A673 (cell line): Measurements from ENCODE around the gene CCDC85A. TPM values are rescaled to one million over a fixed set of nuclear protein-coding genes. Genes with fewer than 3 reads are reported as not detected.

Source experiments
- BruUV-seq: library from RNA; stranded (reverse); fragments of 400-500 nt; replicated peaks from 2 replicates; lab custom pipeline; 2021; lab: Mats Ljungman, UMichigan
- CTCF ChIA-PET: fragments of 300-600 bp; sonication (Branson Sonifier 250); formaldehyde crosslinking; loops from one replicate; lab custom pipeline; 2022; ENCODE audit warnings: antibody characterized with exemption; lab: Charles Lee
- POLR2A ChIA-PET: fragments of 300-600 bp; sonication (Branson Sonifier 250); formaldehyde crosslinking; loops from one replicate; lab custom pipeline; 2022; ENCODE audit warnings: antibody characterized with exemption; ENCODE audit not compliant: low non-redundant PET; lab: Charles Lee
- DNase-seq: peaks from one replicate; pipeline ENCODE4 v3.0.0-alpha.2; 2015; ENCODE audit warnings: low spot score
- H3K27ac ChIP-seq: fragments of 200-600 bp; sonication (generic); 2 replicates; pipeline ENCODE4 v1.5.1; 2016; ENCODE audit warnings: mixed run types, low read depth, mild to moderate bottlenecking, mixed read lengths, antibody characterized with exemption, low read length; ENCODE audit not compliant: poor library complexity, severe bottlenecking
- H3K27me3 ChIP-seq: fragments of 200-600 bp; sonication (generic); replicated peaks from 2 replicates; pipeline ENCODE4 v1.6.1; 2017; ENCODE audit warnings: mixed run types, low read depth, mild to moderate bottlenecking, mixed read lengths, antibody characterized with exemption, low read length; ENCODE audit not compliant: insufficient read depth, poor library complexity
- H3K36me3 ChIP-seq: fragments of 200-600 bp; sonication (generic); 2 replicates; pipeline ENCODE4 v1.6.1; 2016; ENCODE audit warnings: mixed run types, mild to moderate bottlenecking, mixed read lengths, antibody characterized with exemption, low read length; ENCODE audit not compliant: insufficient read depth, poor library complexity, severe bottlenecking
- H3K4me1 ChIP-seq: fragments of 200-600 bp; sonication (generic); 2 replicates; pipeline ENCODE4 v1.6.1; 2017; ENCODE audit warnings: mixed run types, mild to moderate bottlenecking, mixed read lengths, antibody characterized with exemption, low read length; ENCODE audit not compliant: insufficient read depth, poor library complexity, severe bottlenecking
- H3K4me3 ChIP-seq: fragments of 200-600 bp; sonication (generic); 2 replicates; pipeline ENCODE4 v1.5.1; 2016; ENCODE audit warnings: low read depth, mixed run types, mild to moderate bottlenecking, mixed read lengths, low read length; ENCODE audit not compliant: poor library complexity, severe bottlenecking
- H3K9me3 ChIP-seq: fragments of 200-600 bp; sonication (generic); 2 replicates; pipeline ENCODE4 v1.6.1; 2016; ENCODE audit warnings: mixed run types, low read depth, mild to moderate bottlenecking, mixed read lengths, antibody characterized with exemption, low read length; ENCODE audit not compliant: poor library complexity, severe bottlenecking
- EZH2 ChIP-seq: fragments of 200-600 bp; sonication (generic); IDR thresholded peaks from 2 replicates; pipeline ENCODE4 v1.6.1; 2017; ENCODE audit warnings: borderline replicate concordance, low read depth, mild to moderate bottlenecking, mixed read lengths, antibody characterized with exemption, low read length; ENCODE audit not compliant: poor library complexity, severe bottlenecking
- intact Hi-C: fragments of 100-400 bp; cut with micrococcal nuclease; formaldehyde crosslinking; loops from one replicate; pipeline ENCODE4 v1.10.0; 2022; ENCODE audit not compliant: unreplicated experiment
- total RNA-seq: library from RNA; stranded (reverse); gene quantifications from 2 replicates; pipeline ENCODE4 v1.2.3, GENCODE V29; 2021
- TF ChIP-seq, protein P1 (sequence below): fragments of 300-800, 200-600 bp; sonication (generic); conservative IDR thresholded peaks from 2 replicates; pipeline ENCODE4 v1.5.1; 2017; ENCODE audit warnings: low read depth, mild to moderate bottlenecking, antibody characterized with exemption, low read length, moderate library complexity, mixed read lengths

CCDC85A gene
- total RNA-seq, 1 experiment from 2014 or later = 0.39 TPM

DNA sequence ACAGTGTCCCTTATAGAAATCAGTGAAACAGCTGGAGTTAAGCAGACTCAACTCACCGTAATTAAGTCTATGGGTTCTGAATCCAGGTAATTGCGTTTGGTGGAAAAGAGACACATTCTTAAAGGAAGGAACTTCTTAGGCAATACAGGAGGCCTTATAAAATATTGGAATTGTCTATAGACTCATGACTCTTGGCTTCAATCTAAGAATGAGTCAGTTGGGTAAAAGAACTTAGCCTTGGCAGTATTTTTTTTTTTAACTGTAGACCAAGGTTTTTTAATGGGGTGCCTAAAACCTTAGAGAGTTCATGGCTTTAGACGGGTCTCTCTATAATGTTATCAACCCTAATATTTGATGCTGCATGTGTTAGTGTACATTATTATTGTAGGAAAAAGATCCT is 47.6 kb downstream of the CCDC85A start:
- Histone ChIP-seq H3K27ac (no peak overlapping the region), H3K9me3 (no peaks in the 10 kb centered on the region), H3K4me1 (no peaks in the 10 kb centered on the region), H3K36me3 (no peaks in the 10 kb centered on the region), H3K27me3 (peaks cover 4% of the 10 kb centered on the region), H3K4me3 (no peak overlapping the region)
- CTCF ChIA-PET = no interaction called here
- no peak for DNase-seq
- no TSS peak for BruUV-seq
- TF ChIP-seq EZH2 = no peak
- TF ChIP-seq, protein P1, sequence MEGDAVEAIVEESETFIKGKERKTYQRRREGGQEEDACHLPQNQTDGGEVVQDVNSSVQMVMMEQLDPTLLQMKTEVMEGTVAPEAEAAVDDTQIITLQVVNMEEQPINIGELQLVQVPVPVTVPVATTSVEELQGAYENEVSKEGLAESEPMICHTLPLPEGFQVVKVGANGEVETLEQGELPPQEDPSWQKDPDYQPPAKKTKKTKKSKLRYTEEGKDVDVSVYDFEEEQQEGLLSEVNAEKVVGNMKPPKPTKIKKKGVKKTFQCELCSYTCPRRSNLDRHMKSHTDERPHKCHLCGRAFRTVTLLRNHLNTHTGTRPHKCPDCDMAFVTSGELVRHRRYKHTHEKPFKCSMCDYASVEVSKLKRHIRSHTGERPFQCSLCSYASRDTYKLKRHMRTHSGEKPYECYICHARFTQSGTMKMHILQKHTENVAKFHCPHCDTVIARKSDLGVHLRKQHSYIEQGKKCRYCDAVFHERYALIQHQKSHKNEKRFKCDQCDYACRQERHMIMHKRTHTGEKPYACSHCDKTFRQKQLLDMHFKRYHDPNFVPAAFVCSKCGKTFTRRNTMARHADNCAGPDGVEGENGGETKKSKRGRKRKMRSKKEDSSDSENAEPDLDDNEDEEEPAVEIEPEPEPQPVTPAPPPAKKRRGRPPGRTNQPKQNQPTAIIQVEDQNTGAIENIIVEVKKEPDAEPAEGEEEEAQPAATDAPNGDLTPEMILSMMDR = no peak
- intact Hi-C loops = no loop called here
- POLR2A ChIA-PET = no interaction called here

DNA sequence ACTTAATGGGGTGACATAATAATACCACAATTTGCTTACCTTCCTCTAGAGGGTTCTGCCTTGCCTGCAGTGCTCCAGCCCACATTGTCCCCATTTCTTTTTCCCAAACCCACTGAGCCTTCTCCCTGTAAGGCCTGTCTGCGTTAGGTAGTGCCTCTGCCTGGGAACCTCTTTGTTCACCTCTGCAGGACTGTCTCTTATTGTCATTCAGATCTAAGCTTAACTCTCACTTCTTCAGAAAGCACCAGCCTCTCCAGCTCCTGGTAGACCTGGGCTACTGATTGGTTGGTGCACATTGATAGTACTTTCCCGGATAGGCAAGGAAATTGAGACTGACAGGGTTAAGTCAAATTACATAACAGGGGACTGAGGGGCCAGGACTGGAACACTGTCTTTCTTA is 49.1 kb downstream of the CCDC85A start:
- intact Hi-C loops = no loop called here
- Histone ChIP-seq H3K4me1 (no peaks in the 10 kb centered on the region), H3K9me3 (no peaks in the 10 kb centered on the region), H3K27me3 (peaks cover 4% of the 10 kb centered on the region), H3K36me3 (no peaks in the 10 kb centered on the region), H3K4me3 (no peak overlapping the region), H3K27ac (no peak overlapping the region)
- CTCF ChIA-PET = no interaction called here
- no TSS peak for BruUV-seq
- no peak for TF ChIP-seq EZH2
- no peak for DNase-seq
- POLR2A ChIA-PET = no interaction called here

DNA sequence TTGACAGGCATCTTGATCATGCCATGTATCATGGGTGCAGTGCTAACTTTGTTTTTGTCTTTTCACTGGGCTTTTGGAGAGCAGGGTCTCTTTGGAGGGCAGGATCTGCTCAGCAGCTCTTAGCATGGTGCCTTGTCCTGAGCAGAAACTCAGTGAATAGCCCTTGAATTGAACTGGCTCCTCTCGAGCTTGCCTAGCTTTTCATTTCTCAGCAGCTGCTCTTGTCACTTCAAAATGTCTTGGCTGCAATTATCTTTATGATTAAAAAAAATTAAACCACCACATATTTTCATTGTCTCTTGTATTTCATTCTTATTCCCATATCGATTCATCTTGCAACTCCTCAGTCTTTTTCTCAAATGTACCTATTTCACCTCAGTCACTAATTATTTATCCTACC is 50.5 kb downstream of the CCDC85A start:
- Histone ChIP-seq H3K27ac (no peak overlapping the region), H3K36me3 (no peaks in the 10 kb centered on the region), H3K27me3 (peaks cover 4% of the 10 kb centered on the region), H3K4me1 (no peaks in the 10 kb centered on the region), H3K4me3 (no peak overlapping the region), H3K9me3 (no peaks in the 10 kb centered on the region)
- intact Hi-C loops = no loop called here
- ChIA-PET CTCF (no interaction called here), POLR2A (no interaction called here)
- no peak for DNase-seq
- no TSS peak for BruUV-seq
- TF ChIP-seq EZH2 = no peak
- TF ChIP-seq, protein P1 = no peak

DNA sequence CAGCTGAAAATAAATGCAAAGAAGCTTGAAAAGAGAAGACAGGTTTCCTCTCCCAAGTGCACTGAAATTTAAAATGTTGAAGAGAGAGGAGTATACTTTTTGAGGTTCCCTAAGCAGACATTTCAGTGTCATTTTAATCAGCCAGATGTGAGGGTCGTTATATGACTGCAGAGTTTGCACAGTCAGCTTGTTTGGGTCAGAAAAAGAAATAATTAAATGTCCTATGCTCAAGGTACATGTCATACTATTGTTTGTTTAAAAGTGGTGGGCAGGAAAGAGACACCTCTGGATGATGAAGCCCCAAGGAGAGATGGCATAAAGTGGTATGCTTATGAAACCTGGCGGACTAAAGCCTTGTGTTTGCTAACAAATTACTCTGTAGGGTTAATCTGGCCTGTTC is 55.2 kb downstream of the CCDC85A start:
- TF ChIP-seq EZH2 = no peak
- TF ChIP-seq, protein P1 = no peak
- ChIA-PET CTCF (no interaction called here), POLR2A (no interaction called here)
- intact Hi-C loops = no loop called here
- no peaks in the 10 kb centered on the region for H3K27me3 ChIP-seq
- no peak for DNase-seq
- H3K36me3 ChIP-seq = no peaks in the 10 kb centered on the region
- H3K27ac ChIP-seq = no peak overlapping the region
- H3K4me1 ChIP-seq = no peaks in the 10 kb centered on the region
- BruUV-seq = no TSS peak
- no peak overlapping the region for H3K4me3 ChIP-seq
- H3K9me3 ChIP-seq = no peaks in the 10 kb centered on the region
